SH-SY5Y (cell line): Measurements from ENCODE around the gene DCBLD2.

Experiments used
- GATA2 ChIP-seq: IDR thresholded peaks from 2 replicates; pipeline ENCODE4 v1.6.1; 2011; ENCODE audit warnings: mild to moderate bottlenecking, low read depth, low read length
- GATA3 ChIP-seq: IDR thresholded peaks from 2 replicates; pipeline ENCODE4 v1.6.1; 2011; ENCODE audit warnings: low read depth, mild to moderate bottlenecking, low read length, moderate library complexity

GRCh38 chr3:98754483-98754882, 147.0 kb downstream of the DCBLD2 start:
- no peak for TF ChIP-seq GATA2
- no peak for TF ChIP-seq GATA3
